Uterus (tissue), 4 donors: ENCODE results near the gene SIK2. TPM values are rescaled to one million over a fixed set of nuclear protein-coding genes. Genes with fewer than 3 reads are reported as not detected.

Source experiments
- DNase-seq, 2 donors: peaks; one replicate each; pipeline ENCODE4 v3.0.0-alpha.2; 2019 to 2020
- H3K27ac ChIP-seq, 2 donors: fragments of 200-600 bp; sonication (generic); 1 replicate in 1 of 2; 2 replicates in 1 of 2; pipeline ENCODE4 v1.5.1; 2016 to 2018
- H3K27me3 ChIP-seq, 2 donors: fragments of 200-600 bp; sonication (generic); one replicate each; pipeline ENCODE4 v1.5.1; 2018 to 2019; ENCODE audit warnings: control low read depth in 1 of 2
- H3K36me3 ChIP-seq, 2 donors: fragments of 200-600 bp; sonication (generic); one replicate each; pipeline ENCODE4 v1.5.1; 2019; ENCODE audit warnings: control low read depth in 1 of 2
- H3K4me1 ChIP-seq, 2 donors: fragments of 200-600 bp; sonication (generic); one replicate each; pipeline ENCODE4 v1.5.1; 2018 to 2019; ENCODE audit warnings: control low read depth in 1 of 2
- H3K4me3 ChIP-seq, 2 donors: fragments of 200-600 bp; sonication (generic); 1 replicate in 1 of 2; 2 replicates in 1 of 2; pipeline ENCODE4 v1.5.1; 2018 to 2019; ENCODE audit warnings: mild to moderate bottlenecking in 1 of 2
- H3K9me3 ChIP-seq, 2 donors: fragments of 200-600 bp; sonication (generic); one replicate each; pipeline ENCODE4 v1.5.1; 2019; ENCODE audit warnings: control low read depth in 1 of 2
- POLR2A ChIP-seq, 2 donors: fragments of 450-650 bp; IDR thresholded peaks; one replicate each; pipeline ENCODE4 v1.6.1; 2016; ENCODE audit warnings: antibody characterized with exemption in 2 of 2, mild to moderate bottlenecking in 1 of 2, moderate library complexity in 1 of 2
- intact Hi-C: fragments of 100-400 bp; cut with DNase I; formaldehyde crosslinking; loops from one replicate; pipeline ENCODE4 v1.15.1; 2023; ENCODE audit warnings: low total_unique reads
- total RNA-seq, 4 donors: library from RNA; depleted of rRNA in 3 of 4; stranded (reverse); fragments of >200 nt in 3 of 4; gene quantifications; one replicate each; pipeline versions ENCODE4 v1.1.0 to v1.2.4, GENCODE V29; 2014 to 2023
- TF ChIP-seq, protein P1 (sequence below), 4 experiments: fragments of 200-600 bp in 2 of 4; fragments of 450-650 bp in 2 of 4; sonication (generic) in 2 of 4; IDR thresholded peaks; one replicate each; pipeline ENCODE4 v1.5.1; 2016 to 2019; ENCODE audit warnings: antibody characterized with exemption in 4 of 4, mild to moderate bottlenecking in 2 of 4, moderate library complexity in 1 of 4
- donor health status: DM: yes; HTN: yes; CAD: no.

SIK2 gene
- total RNA-seq, 4 donors from 2014 or later = 11.5 to 27.7 (median 16.7) TPM

DNA sequence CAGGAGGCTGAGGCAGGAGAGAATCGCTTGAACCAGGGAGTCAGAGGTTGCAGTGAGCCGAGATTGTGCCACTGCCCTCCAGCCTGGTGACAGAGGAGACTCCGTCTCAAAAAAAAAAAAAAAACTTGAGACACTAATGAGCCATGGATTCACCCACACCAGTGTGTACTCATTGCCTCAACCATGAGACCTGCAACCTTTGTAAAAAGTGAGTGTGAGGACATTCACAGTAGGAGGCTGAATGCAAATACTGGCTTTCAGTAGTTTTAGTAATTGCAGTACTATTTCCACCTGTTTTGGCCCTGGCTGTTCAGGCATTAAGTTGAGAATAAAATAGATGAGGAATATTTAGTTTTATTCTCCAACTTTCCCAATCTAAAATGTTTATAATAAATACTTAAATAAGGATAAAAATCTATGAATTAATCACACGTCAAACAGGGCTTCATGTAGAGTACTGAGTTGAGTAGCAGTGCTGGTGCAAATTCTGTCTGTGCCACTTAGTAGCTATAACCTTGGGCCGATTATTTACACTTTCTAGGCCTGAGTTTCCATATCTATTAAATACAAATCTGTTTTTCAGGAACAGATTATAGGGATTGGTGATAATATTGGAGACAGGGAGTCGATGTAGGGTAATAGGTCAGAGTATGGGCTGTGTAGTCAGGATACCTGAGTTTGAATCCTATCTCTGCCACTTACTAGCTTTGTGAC lies 91.1 kb downstream of the SIK2 start:
- intact Hi-C loops = no loop called here
- Histone ChIP-seq H3K27me3 (no peaks in the 10 kb centered on the region), H3K4me1 (no peaks in the 10 kb centered on the region), H3K27ac (no peak overlapping the region), H3K9me3 (no peaks in the 10 kb centered on the region), H3K4me3 (no peak overlapping the region), H3K36me3 (no peaks in the 10 kb centered on the region)
- no peak for TF ChIP-seq POLR2A (IDR thresholded peaks at IDR 0.05)
- TF ChIP-seq, protein P1, sequence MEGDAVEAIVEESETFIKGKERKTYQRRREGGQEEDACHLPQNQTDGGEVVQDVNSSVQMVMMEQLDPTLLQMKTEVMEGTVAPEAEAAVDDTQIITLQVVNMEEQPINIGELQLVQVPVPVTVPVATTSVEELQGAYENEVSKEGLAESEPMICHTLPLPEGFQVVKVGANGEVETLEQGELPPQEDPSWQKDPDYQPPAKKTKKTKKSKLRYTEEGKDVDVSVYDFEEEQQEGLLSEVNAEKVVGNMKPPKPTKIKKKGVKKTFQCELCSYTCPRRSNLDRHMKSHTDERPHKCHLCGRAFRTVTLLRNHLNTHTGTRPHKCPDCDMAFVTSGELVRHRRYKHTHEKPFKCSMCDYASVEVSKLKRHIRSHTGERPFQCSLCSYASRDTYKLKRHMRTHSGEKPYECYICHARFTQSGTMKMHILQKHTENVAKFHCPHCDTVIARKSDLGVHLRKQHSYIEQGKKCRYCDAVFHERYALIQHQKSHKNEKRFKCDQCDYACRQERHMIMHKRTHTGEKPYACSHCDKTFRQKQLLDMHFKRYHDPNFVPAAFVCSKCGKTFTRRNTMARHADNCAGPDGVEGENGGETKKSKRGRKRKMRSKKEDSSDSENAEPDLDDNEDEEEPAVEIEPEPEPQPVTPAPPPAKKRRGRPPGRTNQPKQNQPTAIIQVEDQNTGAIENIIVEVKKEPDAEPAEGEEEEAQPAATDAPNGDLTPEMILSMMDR (IDR thresholded peaks at IDR 0.05) = no peak
- DNase-seq = no peak

- Histone ChIP-seq H3K36me3 (no peaks in the 10 kb centered on the region), H3K4me1 (no peaks in the 10 kb centered on the region), H3K27ac (no peak overlapping the region), H3K4me3 (no peak overlapping the region), H3K27me3 (no peaks in the 10 kb centered on the region), H3K9me3 (no peaks in the 10 kb centered on the region)
- intact Hi-C loops = no loop called here
- DNase-seq = no peak
- TF ChIP-seq, protein P1 (IDR thresholded peaks at IDR 0.05) = no peak
- TF ChIP-seq POLR2A (IDR thresholded peaks at IDR 0.05) = no peak
Measured at GRCh38 chr11:111694851-111695250, 92.6 kb downstream of the SIK2 start.

DNA sequence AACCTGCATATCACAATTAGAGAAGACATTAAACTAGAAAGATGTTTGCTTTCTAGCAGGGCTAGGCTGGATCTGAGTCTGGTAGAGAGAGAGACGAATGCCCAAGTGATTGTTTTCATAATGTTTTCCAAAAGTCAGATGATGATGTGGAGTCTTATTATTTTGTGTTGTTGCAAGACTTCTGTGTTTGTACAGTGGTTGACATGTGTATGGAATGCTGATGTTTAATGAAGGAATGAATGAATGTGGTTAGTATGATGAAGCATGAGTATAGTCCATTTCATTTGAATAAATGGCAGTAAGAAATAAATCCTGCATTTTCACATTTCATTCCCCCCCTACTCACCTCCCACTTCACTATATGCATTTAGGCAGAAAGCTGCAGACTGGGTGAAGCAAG lies 94.3 kb downstream of the SIK2 start:
- no peaks in the 10 kb centered on the region for H3K27me3 ChIP-seq
- no peaks in the 10 kb centered on the region for H3K36me3 ChIP-seq
- no peaks in the 10 kb centered on the region for H3K9me3 ChIP-seq
- TF ChIP-seq, protein P1 (IDR thresholded peaks at IDR 0.05) = no peak
- no peak for TF ChIP-seq POLR2A (IDR thresholded peaks at IDR 0.05)
- H3K4me1 ChIP-seq = no peaks in the 10 kb centered on the region
- intact Hi-C loops = no loop called here
- no peak overlapping the region for H3K4me3 ChIP-seq
- no peak for DNase-seq
- H3K27ac ChIP-seq = no peak overlapping the region

DNA sequence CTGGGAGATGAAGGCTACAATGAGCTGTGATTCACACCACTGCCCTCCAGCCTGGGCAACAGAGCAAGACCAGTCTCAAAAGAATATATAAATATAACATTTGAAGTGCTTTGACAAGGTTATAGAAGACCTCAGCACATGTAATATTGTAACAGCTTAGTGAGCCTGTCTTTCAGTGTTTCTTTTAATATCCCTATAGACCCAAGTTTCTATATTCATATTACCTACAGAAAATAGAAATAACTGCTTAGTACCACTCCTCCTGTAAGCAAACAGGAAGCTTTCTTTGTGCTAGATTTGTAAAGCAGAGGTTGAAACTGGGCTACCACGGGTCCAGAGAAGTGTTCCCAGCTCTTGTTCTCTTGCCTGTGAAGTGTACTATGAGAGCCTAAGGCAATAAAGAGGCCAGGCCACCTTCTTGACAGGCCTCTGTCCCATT lies 95.7 kb downstream of the SIK2 start:
- Histone ChIP-seq H3K27ac (no peak overlapping the region), H3K4me3 (no peak overlapping the region), H3K36me3 (no peaks in the 10 kb centered on the region), H3K9me3 (no peaks in the 10 kb centered on the region), H3K27me3 (no peaks in the 10 kb centered on the region), H3K4me1 (no peaks in the 10 kb centered on the region)
- intact Hi-C loops = no loop called here
- no peak for DNase-seq
- TF ChIP-seq, protein P1 (IDR thresholded peaks at IDR 0.05) = no peak
- no peak for TF ChIP-seq POLR2A (IDR thresholded peaks at IDR 0.05)

- no peak for TF ChIP-seq POLR2A (IDR thresholded peaks at IDR 0.05)
- TF ChIP-seq, protein P1 (IDR thresholded peaks at IDR 0.05) = no peak
- Histone ChIP-seq H3K4me1 (no peaks in the 10 kb centered on the region), H3K4me3 (no peak overlapping the region), H3K36me3 (no peaks in the 10 kb centered on the region), H3K27me3 (no peaks in the 10 kb centered on the region), H3K9me3 (no peaks in the 10 kb centered on the region), H3K27ac (no peak overlapping the region)
- intact Hi-C loops = no loop called here
- DNase-seq = no peak
Measured at GRCh38 chr11:111698852-111699559, 96.8 kb downstream of the SIK2 start.
